NCI-H1092 treated with DMSO at 0.1 percent for 48 hours (cell line): ENCODE results near the gene HYLS1.
A peak's percentile ranks its signal among the peaks of the same experiment; 100 is the strongest.

Experiments used
- DNase-seq: peaks from one replicate; lab custom pipeline; 2025; lab: John Stamatoyannopoulos, UW

Gene HYLS1

DNA sequence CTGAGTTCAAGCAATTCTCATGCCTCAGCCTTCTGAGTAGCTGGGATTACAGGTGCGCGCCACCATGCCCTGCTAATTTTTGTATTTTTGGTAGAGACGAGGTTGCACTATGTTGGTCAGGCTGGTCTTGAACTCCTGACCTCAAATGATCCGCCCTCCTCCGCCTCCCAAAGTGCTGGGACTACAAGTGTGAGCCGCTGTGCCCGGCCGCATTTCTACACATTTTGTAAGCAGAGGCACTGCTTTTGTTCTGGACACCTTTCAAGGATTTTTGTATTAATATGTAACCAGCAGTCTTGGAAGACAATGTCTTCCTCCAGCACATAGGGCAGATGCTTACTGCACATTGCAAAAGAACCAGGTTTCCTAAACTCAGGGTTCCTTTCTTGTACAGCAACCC lies 47.0 kb downstream of the HYLS1 start:
- no peak for DNase-seq

DNA sequence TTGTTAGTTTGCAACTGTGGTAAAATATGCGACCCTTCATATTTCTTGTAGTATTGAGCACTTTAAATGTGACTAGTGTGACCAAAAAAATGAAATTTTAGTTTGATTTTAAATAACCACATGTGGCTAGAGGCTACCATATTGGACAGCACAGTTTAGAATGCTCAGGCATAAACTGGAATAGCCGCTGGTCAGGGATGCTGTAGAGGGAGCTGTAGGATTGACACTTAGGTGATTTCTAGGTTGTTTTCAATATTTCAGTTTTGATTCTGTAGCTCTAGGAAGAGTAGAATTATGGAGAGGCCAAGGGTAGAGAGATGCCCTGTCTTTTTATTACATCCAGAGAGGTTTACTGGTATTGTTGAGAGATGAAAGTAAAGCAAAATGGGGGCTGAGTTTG lies 47.6 kb downstream of the HYLS1 start:
- no peak for DNase-seq

DNA sequence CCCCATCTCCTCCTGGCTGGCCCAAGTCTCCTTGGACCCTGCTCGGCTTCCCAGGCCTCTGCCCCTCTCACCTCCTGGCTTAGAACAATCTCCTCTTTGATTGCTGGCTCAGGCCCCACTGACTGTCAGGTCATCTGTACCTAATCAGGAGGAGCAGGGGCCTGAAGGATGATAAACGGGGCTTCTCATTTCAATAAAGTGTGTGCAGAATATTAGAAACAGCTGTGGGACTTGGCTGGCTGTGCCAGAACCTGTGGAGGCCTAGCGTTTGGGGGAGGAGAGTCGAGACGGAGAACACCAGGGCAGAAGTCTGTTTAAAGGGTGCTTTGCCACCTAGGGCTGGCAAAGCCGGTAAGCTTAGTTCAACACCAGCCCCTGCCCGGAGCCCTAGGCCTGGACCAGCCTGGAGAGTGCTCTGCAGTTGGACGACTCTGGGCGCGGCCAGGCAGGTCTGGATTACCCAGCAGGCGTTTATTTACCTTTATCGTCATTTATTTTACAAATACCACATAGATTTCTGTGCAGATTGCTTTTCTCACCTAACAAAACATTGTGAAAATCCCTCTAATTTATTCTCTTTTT lies 48.2 kb downstream of the HYLS1 start:
- no peak for DNase-seq

DNA sequence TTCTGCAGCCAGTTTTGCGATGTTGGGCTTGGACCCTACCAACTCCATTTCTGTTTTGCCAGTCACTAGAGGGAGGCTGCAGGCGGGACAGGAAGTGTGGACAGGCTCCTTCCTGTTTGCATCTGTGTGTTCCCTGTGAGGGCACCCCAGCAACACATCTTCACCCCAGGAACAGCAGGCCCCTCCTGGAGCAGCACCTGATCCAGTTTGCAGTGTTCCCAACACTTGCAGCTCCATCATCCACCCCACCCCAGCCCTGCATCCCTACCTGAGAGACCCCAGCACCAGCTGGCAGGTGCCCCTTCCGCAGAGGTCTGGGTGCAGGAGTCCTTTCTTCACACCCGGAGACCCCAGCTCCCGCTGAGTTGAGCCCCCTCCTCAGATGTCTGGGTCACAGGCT lies 51.0 kb downstream of the HYLS1 start:
- no peak for DNase-seq

DNA sequence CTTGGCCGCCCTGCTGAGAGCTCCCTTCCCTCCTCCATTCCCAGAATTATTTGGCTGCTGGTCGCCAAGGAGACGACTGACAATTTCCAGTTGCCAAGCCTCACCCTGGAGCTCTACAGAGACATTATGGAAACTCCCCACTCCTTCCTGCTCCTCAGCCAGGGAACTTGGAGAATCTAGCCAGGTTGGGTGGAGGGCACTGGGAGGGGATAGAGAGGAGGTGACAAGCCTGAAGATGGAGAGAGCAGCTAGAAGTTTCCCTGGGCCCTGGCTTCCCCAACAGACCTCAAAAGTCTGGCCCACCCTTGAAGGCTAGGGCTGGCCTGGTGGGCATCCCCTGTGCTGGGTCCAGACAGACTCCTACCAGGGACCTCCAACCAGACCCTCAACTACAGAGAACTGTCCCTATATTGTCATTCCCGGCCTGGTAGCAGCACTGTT lies 51.6 kb downstream of the HYLS1 start:
- no peak for DNase-seq

GRCh38 chr11:125940145-125940544 lies 52.7 kb downstream of the HYLS1 start:
- DNase-seq, result no peak

DNA sequence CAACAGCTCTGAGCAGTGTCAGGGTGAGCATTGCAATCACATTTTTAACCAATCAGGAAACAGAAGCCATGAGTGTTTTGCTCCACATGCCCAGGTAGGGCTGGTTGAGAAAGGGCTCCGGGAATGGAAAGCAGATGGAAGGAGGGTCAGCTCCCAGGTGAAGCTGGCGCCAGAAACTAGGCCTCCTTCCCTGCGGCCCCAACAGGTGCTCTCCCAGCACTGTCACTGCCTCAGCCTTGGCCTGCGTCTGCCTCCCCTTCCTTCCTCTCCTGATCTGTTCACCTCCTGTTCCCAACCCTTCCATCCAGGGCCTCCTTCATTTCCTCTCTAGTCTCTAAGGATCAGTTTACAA lies 53.8 kb downstream of the HYLS1 start:
- DNase-seq, result no peak

DNA sequence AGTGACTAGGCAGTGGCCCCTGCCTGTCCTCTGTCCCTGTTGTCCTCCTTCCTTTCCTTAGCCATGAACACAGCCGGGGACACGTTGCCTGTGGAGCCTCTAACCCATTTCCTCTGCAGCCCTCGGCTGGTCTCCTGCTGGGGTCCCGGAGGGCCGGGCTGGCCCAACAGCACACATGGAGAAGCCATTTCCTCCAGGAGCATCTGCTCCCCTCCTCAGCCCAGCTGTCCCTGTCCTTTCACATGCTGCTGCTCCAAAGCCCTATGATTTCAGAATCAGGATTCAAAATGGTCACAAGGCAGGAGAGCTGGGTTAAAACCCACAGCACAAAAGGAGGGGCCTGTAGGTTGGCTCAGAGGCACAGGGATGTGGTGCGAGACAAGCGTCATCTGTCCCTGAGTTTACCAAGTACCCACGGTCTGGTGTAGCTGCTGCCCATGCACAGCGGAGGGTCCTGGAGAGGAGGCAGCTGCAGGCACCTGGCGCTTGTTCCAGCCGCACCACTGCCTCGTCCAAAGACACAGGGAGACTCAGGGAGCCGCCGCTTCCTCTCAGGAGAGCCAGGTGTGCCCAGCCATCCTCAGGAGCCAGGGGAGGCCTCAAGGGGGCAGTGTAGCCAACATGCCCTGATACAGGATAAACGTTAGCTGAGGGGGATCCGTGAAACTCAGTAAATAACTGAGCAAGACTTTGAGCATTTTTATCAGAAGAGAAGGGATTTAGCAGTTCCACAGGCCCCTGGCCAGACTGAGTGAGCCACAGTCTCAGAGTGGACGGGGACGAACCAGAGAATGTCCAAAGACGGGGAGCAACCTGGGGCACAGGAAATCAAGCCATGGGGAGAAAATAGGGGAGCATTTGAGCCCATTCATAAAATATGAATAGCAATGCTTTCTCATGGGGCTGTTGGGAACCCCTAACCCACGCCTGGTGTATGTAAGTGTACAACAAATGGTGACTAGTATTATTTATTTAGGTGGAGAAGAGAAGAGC lies 54.4 kb downstream of the HYLS1 start:
- peak; percentile 73 for DNase-seq

DNA sequence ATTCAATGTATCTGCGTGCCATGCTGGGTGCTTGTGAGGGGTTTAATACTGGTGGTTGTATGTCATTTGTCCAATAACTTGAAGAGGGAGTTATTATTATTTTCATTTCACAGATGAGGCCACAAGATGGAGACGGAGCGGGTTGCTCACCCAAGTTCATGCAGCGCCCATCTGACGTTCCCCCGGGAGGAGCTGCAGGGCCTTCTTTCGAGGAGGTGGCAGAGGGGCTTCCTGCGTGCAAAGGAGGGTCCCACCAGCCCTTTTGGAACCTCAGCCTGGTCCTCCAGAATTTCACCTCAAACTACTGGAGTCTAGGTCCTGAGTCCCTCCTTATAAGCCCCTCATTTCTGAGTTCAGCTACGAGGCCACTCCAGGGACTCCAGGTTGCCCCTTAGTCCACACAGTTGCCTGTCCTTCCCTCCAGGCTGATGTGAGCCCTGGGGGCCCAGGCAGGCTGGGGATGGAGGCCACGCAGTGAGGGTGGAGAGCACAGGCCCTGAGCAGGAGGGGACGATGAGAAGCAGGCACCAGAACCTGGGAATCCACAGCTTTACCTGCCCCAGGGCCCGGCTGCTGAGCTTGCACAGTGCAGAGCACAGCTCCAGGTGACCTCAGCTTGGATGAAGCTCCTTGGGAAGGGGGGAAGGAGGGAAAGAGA lies 55.4 kb downstream of the HYLS1 start:
- DNase-seq, result no peak

GRCh38 chr11:125943661-125944349 lies 56.3 kb downstream of the HYLS1 start:
- no peak for DNase-seq

DNA sequence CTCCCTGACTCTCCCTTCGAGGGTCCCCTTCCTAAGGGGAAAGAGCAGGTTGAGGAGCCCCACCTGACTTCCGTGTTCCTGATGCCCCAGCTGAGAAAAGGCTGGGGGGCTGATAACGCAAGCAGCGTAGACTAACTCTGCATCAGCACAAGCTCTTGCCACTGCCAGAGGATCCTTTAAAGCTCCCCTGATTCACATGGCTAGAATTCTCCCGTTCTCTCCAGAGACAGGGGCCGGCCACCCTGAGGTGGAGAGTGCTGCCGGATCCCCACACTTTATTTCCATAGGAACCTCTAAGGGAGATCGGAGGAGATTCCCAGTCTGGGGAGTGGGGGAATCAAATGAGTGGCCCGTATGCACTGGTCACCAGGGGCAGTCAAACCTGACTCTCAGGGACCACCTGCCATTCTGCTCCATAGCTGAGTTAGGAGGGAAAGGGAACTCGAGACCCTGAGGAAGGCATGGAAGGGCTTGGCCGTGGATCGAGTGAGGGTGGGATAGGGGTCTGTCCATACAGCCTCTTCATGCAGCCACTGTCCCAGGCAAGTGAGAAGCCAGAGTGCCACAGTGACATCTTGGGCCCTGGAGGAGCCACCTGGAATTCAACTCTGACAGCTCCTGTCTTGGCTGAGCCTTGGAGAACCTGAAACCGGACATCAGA lies 57.0 kb downstream of the HYLS1 start:
- no peak for DNase-seq

GRCh38 chr11:125945011-125945796 lies 57.7 kb downstream of the HYLS1 start:
- DNase-seq, result no peak

DNA sequence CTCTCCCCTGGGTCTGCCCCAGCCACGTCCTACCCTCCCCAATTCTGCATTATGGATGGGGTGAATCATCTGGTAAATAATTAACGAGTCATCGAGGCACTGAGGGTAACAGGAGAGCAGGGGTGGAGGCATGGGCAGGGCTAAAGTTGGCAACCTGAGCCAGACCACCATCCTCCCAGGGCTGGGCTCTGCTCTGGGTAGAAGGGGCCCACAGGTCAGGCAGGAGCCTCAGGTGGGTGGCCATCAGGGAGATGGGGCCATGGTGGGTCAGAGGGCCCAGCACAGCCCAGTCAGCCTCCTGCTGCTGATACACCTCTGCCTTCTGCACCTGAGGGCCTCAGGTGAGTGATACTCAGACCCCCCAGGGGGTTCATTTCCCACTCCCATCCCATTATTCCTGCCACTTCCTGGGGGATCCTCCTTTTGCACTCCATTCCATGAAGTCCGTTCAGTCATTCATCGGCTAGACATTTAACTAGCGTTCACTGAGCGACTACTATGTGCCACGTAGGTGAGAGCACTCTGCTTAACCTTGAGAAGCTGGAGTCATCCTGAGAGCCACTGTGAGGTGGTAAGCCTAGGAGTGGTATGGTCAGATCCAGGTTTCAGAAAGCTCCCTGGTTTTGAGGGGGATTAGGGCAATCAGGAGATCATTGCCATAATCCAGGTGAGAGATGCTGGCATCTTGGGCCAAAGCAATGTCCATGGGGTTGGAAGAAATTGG lies 58.5 kb downstream of the HYLS1 start, which contains the start of gene VSIG10L2:
TSS of gene VSIG10L2 (plus strand) at position 248 of the 724 bp plus-strand sequence. CDS start at position 260, 12 bp downstream.
- DNase-seq, result no peak

DNA sequence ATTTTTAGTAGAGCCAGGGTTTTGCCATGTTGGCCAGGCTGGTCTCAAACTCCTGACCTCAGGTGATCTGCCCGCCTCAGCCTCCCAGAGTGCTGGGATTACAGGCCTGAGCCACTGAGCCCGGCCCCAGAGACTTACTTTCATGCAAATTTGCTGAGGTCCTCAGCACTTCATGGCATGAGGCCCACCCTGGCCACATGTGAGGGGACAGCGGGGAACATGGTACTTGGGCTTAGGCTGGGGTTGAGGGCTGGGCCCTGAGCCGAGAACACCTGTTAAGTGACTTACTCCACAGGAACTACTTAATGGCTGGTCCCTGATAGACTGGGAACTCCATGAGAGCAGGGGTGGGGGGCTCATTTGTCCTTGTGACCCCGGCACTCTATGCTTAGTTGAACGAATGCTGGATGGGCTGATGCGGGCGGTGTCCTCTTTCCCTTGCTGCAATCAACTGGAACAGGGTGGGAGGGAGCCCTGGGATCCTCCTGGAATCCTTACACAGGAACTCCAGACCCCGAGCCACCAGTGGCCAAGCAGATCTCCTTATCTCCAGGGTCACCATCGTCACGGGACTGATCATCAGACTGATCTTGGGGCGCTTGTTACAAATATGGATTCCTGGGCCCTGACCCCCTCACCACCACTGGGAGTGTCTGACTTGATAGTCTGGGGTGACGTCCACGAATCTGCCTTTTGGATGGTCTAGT lies 59.4 kb downstream of the HYLS1 start:
- no peak for DNase-seq

- no peak for DNase-seq
These were observed 60.2 kb downstream of the HYLS1 start for GRCh38 chr11:125947419-125948277.

DNA sequence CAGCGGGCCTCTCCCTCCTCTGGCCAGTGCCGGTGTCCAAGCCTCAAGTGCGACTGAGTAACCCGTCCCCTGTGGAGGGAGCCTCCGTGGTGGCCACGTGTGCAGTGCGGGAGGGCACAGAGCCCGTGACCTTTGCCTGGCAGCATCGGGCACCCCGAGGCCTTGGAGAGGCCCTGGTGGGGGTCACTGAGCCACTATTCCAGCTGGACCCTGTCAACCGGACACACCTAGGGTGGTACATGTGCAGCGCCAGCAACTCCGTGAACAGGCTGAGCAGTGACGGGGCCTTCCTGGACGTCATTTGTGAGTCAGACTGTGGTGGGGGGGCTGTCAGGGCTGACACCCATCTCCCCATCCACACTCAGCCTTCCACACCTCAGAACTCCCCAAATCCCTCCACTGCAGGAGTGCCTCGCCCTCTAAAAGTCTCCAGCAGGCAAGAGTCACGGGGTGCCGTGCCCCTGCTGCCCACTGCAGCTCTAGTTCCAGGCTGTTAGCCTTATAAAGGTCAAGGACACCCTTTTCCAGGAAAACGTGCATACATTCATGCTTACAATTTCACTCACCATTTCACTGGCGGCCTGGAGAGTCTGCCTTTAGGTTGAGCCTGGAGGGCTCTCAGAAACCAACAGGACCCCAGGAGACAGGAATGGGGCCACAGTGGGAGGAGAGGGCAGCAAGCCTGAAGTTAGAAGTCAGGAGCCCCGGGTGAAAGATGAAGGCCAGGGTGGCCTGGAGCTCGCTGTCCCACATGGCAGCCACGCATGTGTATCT lies 61.0 kb downstream of the HYLS1 start:
- DNase-seq, result no peak

GRCh38 chr11:125949271-125950177 lies 62.1 kb downstream of the HYLS1 start:
- DNase-seq, result no peak
